CD1c-positive myeloid dendritic cell (primary cell): ENCODE data around the gene TMEFF2.
"Not testable (repeated sequence)": the region's sequence is repeated elsewhere in the genome, so short reads cannot be mapped to it uniquely, and the experiment has no call there.

Experiments used
- DNase-seq: peaks from one replicate; pipeline ENCODE4 v3.0.0-alpha.2; 2016; ENCODE audit errors: extremely low spot score

The TMEFF2 gene

GRCh38 chr2:192184349-192184748 is 10.4 kb downstream of the TMEFF2 start:
- DNase-seq, result no peak

- no peak for DNase-seq
Observed at GRCh38 chr2:192183296-192183695, 11.4 kb downstream of the TMEFF2 start.

GRCh38 chr2:192166946-192167345 is 27.8 kb downstream of the TMEFF2 start:
- no peak for DNase-seq

- no peak for DNase-seq
Observed at GRCh38 chr2:192165842-192166241, 28.9 kb downstream of the TMEFF2 start.

- peak; percentile 76 for DNase-seq
Observed at GRCh38 chr2:192162392-192163042, 32.2 kb downstream of the TMEFF2 start.

GRCh38 chr2:192161656-192162290 is 33.0 kb downstream of the TMEFF2 start:
- DNase-seq, result peak; percentile 26

GRCh38 chr2:192159736-192160135 is 35.0 kb downstream of the TMEFF2 start:
- DNase-seq, result peak; percentile 20

- peak; percentile 11 for DNase-seq
Observed at GRCh38 chr2:192159208-192159607, 35.5 kb downstream of the TMEFF2 start.

- no peak for DNase-seq
Observed at GRCh38 chr2:192157776-192158175, 37.0 kb downstream of the TMEFF2 start.

- DNase-seq, result peak; percentile 3
Observed at GRCh38 chr2:192155511-192156118, 39.1 kb downstream of the TMEFF2 start.

- no peak for DNase-seq
Observed at GRCh38 chr2:192153561-192153960, 41.2 kb downstream of the TMEFF2 start.

GRCh38 chr2:192151853-192152252 is 42.9 kb downstream of the TMEFF2 start:
- DNase-seq, result no peak

GRCh38 chr2:192150166-192150565 is 44.6 kb downstream of the TMEFF2 start:
- DNase-seq, result no peak

GRCh38 chr2:192148620-192149321 is 46.0 kb downstream of the TMEFF2 start:
- no peak for DNase-seq

GRCh38 chr2:192148241-192148619 is 46.5 kb downstream of the TMEFF2 start:
- no peak for DNase-seq

- DNase-seq, result peak; percentile 25
Observed at GRCh38 chr2:192146069-192147015, 48.4 kb downstream of the TMEFF2 start.

- DNase-seq, result no peak
Observed at GRCh38 chr2:192145496-192145895, 49.2 kb downstream of the TMEFF2 start.

GRCh38 chr2:192140236-192140839 is 54.4 kb downstream of the TMEFF2 start:
- no peak for DNase-seq

- DNase-seq, result no peak
Observed at GRCh38 chr2:192139813-192140212, 54.9 kb downstream of the TMEFF2 start.

- DNase-seq, result no peak
Observed at GRCh38 chr2:192137451-192137850, 57.3 kb downstream of the TMEFF2 start.

- DNase-seq, result not testable (repeated sequence)
Observed at GRCh38 chr2:192132604-192133003, 62.1 kb downstream of the TMEFF2 start.
